K562 (cell line): ENCODE data around the gene CHCHD4. TPM values are rescaled to one million over a fixed set of nuclear protein-coding genes. Genes with fewer than 3 reads are reported as not detected.

Experiments used
- ATF7 ChIP-seq: fragments of 450-650 bp; IDR thresholded peaks from 2 replicates; pipeline ENCODE4 v1.7.1; 2014; ENCODE audit warnings: mild to moderate bottlenecking, moderate library complexity
- CCNT2 ChIP-seq: IDR thresholded peaks from 2 replicates; pipeline ENCODE4 v1.6.1; 2011; ENCODE audit warnings: borderline replicate concordance, low read depth, mild to moderate bottlenecking, moderate library complexity, mixed read lengths, low read length; ENCODE audit not compliant: insufficient read length; ENCODE audit errors: extremely low read depth
- CHD2 ChIP-seq: IDR thresholded peaks from 2 replicates; pipeline ENCODE4 v1.6.1; 2011; ENCODE audit warnings: low read depth, low read length
- E2F3 ChIP-seq: fragments of 250-450 bp; sonication (Bioruptor Pico); IDR thresholded peaks from 2 replicates; pipeline ENCODE4 v1.4.0; 2020; ENCODE audit warnings: mild to moderate bottlenecking
- ELF1 ChIP-seq: fragments of 200-800 bp; sonication (Bioruptor generic); IDR thresholded peaks from 2 replicates; pipeline ENCODE4 v1.6.1; 2016; ENCODE audit warnings: missing genetic modification characterization, missing compliant biosample characterization
- GATAD2A ChIP-seq: fragments of 450-650 bp; IDR thresholded peaks from 2 replicates; pipeline ENCODE4 v1.6.1; 2017
- HINFP ChIP-seq: fragments of 450-650 bp; conservative IDR thresholded peaks from 2 replicates; pipeline ENCODE4 v1.6.1; 2016; ENCODE audit warnings: missing genetic modification characterization, low read depth, mild to moderate bottlenecking, control low read depth, missing compliant biosample characterization
- HOMEZ ChIP-seq: fragments of 250-450 bp; sonication (Bioruptor Pico); IDR thresholded peaks from 2 replicates; pipeline ENCODE4 v1.4.0; 2020; ENCODE audit warnings: mild to moderate bottlenecking, moderate library complexity
- JUND ChIP-seq, 2 experiments: IDR thresholded peaks; 2 replicates in 1 of 2; 3 replicates in 1 of 2; pipeline ENCODE4 v1.6.1; 2011; ENCODE audit warnings: borderline replicate concordance in 2 of 2, low read depth in 2 of 2, low read length in 2 of 2, improper control_type of control experiment in 1 of 2, missing biosample characterization in 1 of 2, missing genetic modification characterization in 1 of 2, missing genetic modification reagents in 1 of 2
- KDM4B ChIP-seq, 2 experiments: fragments of 450-650 bp in 1 of 2; sonication (generic) in 1 of 2; IDR thresholded peaks; 2 replicates each; pipeline ENCODE4 v1.6.1; 2016 to 2017; ENCODE audit warnings: borderline replicate concordance in 2 of 2, antibody characterized with exemption in 1 of 2, low read depth in 1 of 2, mild to moderate bottlenecking in 1 of 2
- MYNN ChIP-seq, 2 experiments: sonication (generic); formaldehyde crosslinking in 1 of 2; IDR thresholded peaks; 2 replicates each; pipeline versions ENCODE4 v1.5.0 to v1.6.1; 2016 to 2020; ENCODE audit warnings: antibody characterized with exemption in 1 of 2, missing genetic modification reagents in 1 of 2
- PHF8 ChIP-seq: fragments of 200-600 bp; sonication (generic); IDR thresholded peaks from 2 replicates; pipeline ENCODE4 v1.6.1; 2012; ENCODE audit warnings: mixed run types, mild to moderate bottlenecking, inconsistent platforms, low read length, moderate library complexity, borderline replicate concordance
- POU5F1 ChIP-seq: fragments of 150-350 bp; IDR thresholded peaks from 2 replicates; pipeline ENCODE4 v1.6.1; 2014; ENCODE audit warnings: borderline replicate concordance, low read length, low read depth, mild to moderate bottlenecking; ENCODE audit not compliant: partially characterized antibody
- RB1 ChIP-seq: fragments of 450-650 bp; IDR thresholded peaks from 2 replicates; pipeline ENCODE4 v1.6.1; 2017; ENCODE audit warnings: low read depth, mild to moderate bottlenecking
- SETDB1 ChIP-seq: IDR thresholded peaks from one replicate; pipeline ENCODE4 v1.6.1; 2012; ENCODE audit warnings: low read length, control low read depth, inconsistent platforms
- SIN3B ChIP-seq: fragments of 450-650 bp; IDR thresholded peaks from 2 replicates; pipeline ENCODE4 v1.6.1; 2017; ENCODE audit warnings: low read depth, mild to moderate bottlenecking, moderate library complexity
- SUPT5H ChIP-seq: fragments of 450-650 bp; IDR thresholded peaks from 2 replicates; pipeline ENCODE4 v1.6.1; 2016
- TEAD2 ChIP-seq: fragments of 450-650 bp; IDR thresholded peaks from 2 replicates; pipeline ENCODE4 v1.6.1; 2016; ENCODE audit warnings: missing genetic modification characterization, control low read depth, missing compliant biosample characterization
- YY1 ChIP-seq, 3 experiments: IDR thresholded peaks; 2 replicates each; pipeline ENCODE4 v1.6.1; 2011; ENCODE audit warnings: low read length in 2 of 3, mild to moderate bottlenecking in 2 of 3, moderate library complexity in 2 of 3, borderline replicate concordance in 1 of 3, control low read depth in 1 of 3, low read depth in 1 of 3; ENCODE audit not compliant: insufficient read depth in 3 of 3, insufficient replicate concordance in 2 of 3, control insufficient read depth in 1 of 3, insufficient read length in 1 of 3; ENCODE audit errors: extremely low read depth in 1 of 3
- ZNF124 ChIP-seq: sonication (generic); formaldehyde crosslinking; IDR thresholded peaks from 2 replicates; pipeline ENCODE4 v1.8.1; 2022; ENCODE audit warnings: missing genetic modification reagents
- ZNF197 ChIP-seq: fragments of 200-800 bp; sonication (Bioruptor generic); IDR thresholded peaks from 2 replicates; pipeline ENCODE4 v1.6.1; 2016; ENCODE audit warnings: low read depth, missing genetic modification characterization, missing compliant biosample characterization
- ZNF316 ChIP-seq: fragments of 450-650 bp; IDR thresholded peaks from 2 replicates; pipeline ENCODE4 v1.6.1; 2016
- ZNF445 ChIP-seq: fragments of 250-450 bp; sonication (Bioruptor Pico); IDR thresholded peaks from 2 replicates; pipeline ENCODE4 v1.4.0; 2020; ENCODE audit warnings: low read depth, mild to moderate bottlenecking, moderate library complexity
- ZNF57 ChIP-seq: fragments of 450-650 bp; formaldehyde crosslinking; IDR thresholded peaks from 2 replicates; pipeline ENCODE4 v1.4.0; 2020; ENCODE audit warnings: mild to moderate bottlenecking, moderate library complexity
- ZNF668 ChIP-seq: fragments of 250-450 bp; sonication (Bioruptor Pico); IDR thresholded peaks from 2 replicates; pipeline ENCODE4 v1.8.0; 2022; ENCODE audit warnings: mild to moderate bottlenecking, inconsistent platforms
- ZNF695 ChIP-seq: fragments of 450-650 bp; formaldehyde crosslinking; IDR thresholded peaks from 2 replicates; pipeline ENCODE4 v1.4.0; 2020; ENCODE audit warnings: mild to moderate bottlenecking, moderate library complexity
- polyA plus RNA-seq, 8 experiments: library from polyadenylated mRNA; depleted of rRNA in 4 of 8; stranded (reverse) in 5 of 8; unstranded in 3 of 8; fragments of >200 nt; fragmentation: Nextera tagmentation in 2 of 8; fragmentation: Illumina TruSeq in 1 of 8; extraction: Ambion mirVana in 2 of 8; extraction: Trizol in 1 of 8; gene quantifications; 2 replicates each; pipeline versions ENCODE4 v1.2.1 to v1.2.3, GENCODE V29; 2011 to 2014; ENCODE audit warnings: inconsistent platforms in 1 of 8, missing spikeins in 1 of 8
- total RNA-seq, 7 experiments: library from RNA; depleted of rRNA in 6 of 7; stranded (reverse); fragments of >200 nt in 6 of 7; fragmentation: Illumina TruSeq in 2 of 7; extraction: Trizol in 2 of 7; gene quantifications; 2 replicates each; pipeline versions ENCODE4 v1.2.1 to v1.2.3, GENCODE V29; 2011 to 2021; ENCODE audit warnings: low replicate concordance in 1 of 7

CHCHD4 gene
- total and polyA plus RNA-seq, 9 of the 15 experiments (the other 6 are each of a cell fraction or from before 2014, with no cell fraction given) = 55.4 to 225 (median 77.2) TPM

GRCh38 chr3:14124615-14125192 lies at the start of gene CHCHD4, which contains the start of gene TMEM43 (continued):
- peak; percentile 28; the same call in 1 of the 2 replicates for TF ChIP-seq JUND (IDR thresholded peaks at IDR 0.05; ENCODE audit: borderline replicate concordance, low read depth, low read length)
- TF ChIP-seq JUND (tag; IDR thresholded peaks at IDR 0.05; ENCODE audit: borderline replicate concordance, low read depth, low read length) = peak; percentile 66; the same call in 1 of the 3 replicates
- TF ChIP-seq ZNF124 (CRISPR knock-in tag) = no peak
- peak in 1 of 2 experiments; percentile 70; a peak in 1 of 4 replicates for TF ChIP-seq KDM4B (IDR thresholded peaks at IDR 0.05; ENCODE audit: borderline replicate concordance in 2 of 2, low read depth in 1 of 2)
- TF ChIP-seq HOMEZ = 0 out of 2 replicates have a peak, but pooled peaks have one; percentile 50
- TF ChIP-seq SUPT5H = peak; percentile 63; the same call in 1 of the 2 replicates
- TF ChIP-seq YY1 (IDR thresholded peaks at IDR 0.05; ENCODE audit: borderline replicate concordance in 1 of 3, control insufficient read depth in 1 of 3, extremely low read depth in 1 of 3, insufficient read depth in 3 of 3, insufficient read length in 1 of 3, insufficient replicate concordance in 2 of 3, low read depth in 1 of 3, low read length in 2 of 3) = peak in 2 of 3 experiments; percentile 5 to 52
- TF ChIP-seq CCNT2 = peak; percentile 89
- peak; percentile 80; the same call in 1 of the 2 replicates for TF ChIP-seq E2F3 (CRISPR knock-in tag)
- peak; percentile 60; the same call in 1 of the 2 replicates for TF ChIP-seq ELF1 (tag)
- 0 out of 2 replicates have a peak, but pooled peaks have one; percentile 9 for TF ChIP-seq MYNN (IDR thresholded peaks at IDR 0.05)
- TF ChIP-seq MYNN (CRISPR knock-in tag; IDR thresholded peaks at IDR 0.05) = no peak
- no peak for TF ChIP-seq TEAD2 (tag)
- peak; percentile 65 for TF ChIP-seq SETDB1
- TF ChIP-seq SIN3B = peak; percentile 76; the same call in 1 of the 2 replicates
- TF ChIP-seq ZNF316 = peak; percentile 98
- TF ChIP-seq ZNF695 = 0 out of 2 replicates have a peak, but pooled peaks have one; percentile 60
- TF ChIP-seq RB1 = peak; percentile 96
- TF ChIP-seq HINFP = peak; percentile 83
- peak; percentile 83 for TF ChIP-seq ATF7
- TF ChIP-seq POU5F1 = peak; percentile 97
- TF ChIP-seq ZNF57 (CRISPR knock-in tag) = peak; percentile 56; the same call in 1 of the 2 replicates
- peak; percentile 71 for TF ChIP-seq CHD2
- no peak for TF ChIP-seq GATAD2A
- no peak for TF ChIP-seq ZNF668
- no peak for TF ChIP-seq ZNF445
- peak; percentile 82; the same call in 1 of the 2 replicates for TF ChIP-seq ZNF197 (CRISPR knock-in tag)
- TF ChIP-seq PHF8 = peak; percentile 72; the same call in 1 of the 2 replicates
